ENCODE measurements around the gene FSD1. TPM values are rescaled to one million over a fixed set of nuclear protein-coding genes. Genes with fewer than 3 reads are reported as not detected.
A peak's percentile ranks its signal among the peaks of the same experiment; 100 is the strongest.

FSD1 gene
- total and polyA plus RNA-seq, 10 of the 15 experiments (the other 5 are each of a cell fraction or from before 2014, with no cell fraction given) = 0.15 to 5.1 (median 4.0) TPM; not detected in 1

DNA sequence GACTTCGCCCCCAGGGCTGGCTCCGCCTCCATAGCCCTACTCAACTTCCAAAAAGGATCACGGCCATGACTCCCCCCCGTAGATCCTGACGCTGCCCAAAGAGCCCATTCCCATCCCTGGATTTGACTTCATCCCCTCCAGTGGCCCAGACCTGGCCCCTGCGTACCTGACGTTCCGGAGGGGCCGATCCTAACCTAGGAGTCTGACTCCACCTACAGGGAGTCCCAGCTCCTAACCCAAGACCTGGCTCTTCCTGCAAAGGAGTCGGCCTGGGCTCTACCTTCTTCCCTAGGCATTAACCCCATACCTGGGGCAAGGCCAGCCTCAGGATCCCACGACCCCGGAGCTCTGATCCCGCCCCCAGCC is 23.5 kb downstream of the FSD1 start:
- in situ Hi-C loops (cut with MboI) (no loop called here), intact Hi-C loops (cut with micrococcal nuclease; ENCODE audit: unreplicated experiment) (no loop called here)
- Histone ChIP-seq H3K27me3 (replicated peaks in 1 of 2; ENCODE audit: control insufficient read depth in 2 of 2, insufficient read depth in 2 of 2, low read length in 1 of 2) (no peaks in the 10 kb centered on the region), H3K4me1 (ENCODE audit: control insufficient read depth, insufficient read depth, low read length) (peaks cover 8% of the 10 kb centered on the region; the same call in 1 of the 2 replicates), H3K4me2 (ENCODE audit: control insufficient read depth, insufficient read depth) (peak overlapping the region; percentile 75), H3K9ac (ENCODE audit: control insufficient read depth, insufficient read depth, low read length) (no peak overlapping the region), H4K20me1 (ENCODE audit: control insufficient read depth, insufficient read depth) (no peaks in the 10 kb centered on the region), H3K9me3 (replicated peaks; ENCODE audit: control insufficient read depth, insufficient read depth, low read length) (no peaks in the 10 kb centered on the region; the same call in 2 of the 3 replicates), H3K27ac (ENCODE audit: control insufficient read depth, insufficient read depth) (no peak overlapping the region), H3K36me3 (ENCODE audit: control insufficient read depth in 2 of 2, insufficient read depth in 2 of 2, low read length in 1 of 2) (no peaks in the 10 kb centered on the region), H3K79me2 (ENCODE audit: control insufficient read depth, insufficient read depth, low read length) (no peaks in the 10 kb centered on the region; the same call in 1 of the 2 replicates), H2AFZ (ENCODE audit: control insufficient read depth, low read depth, low read length) (peak overlapping the region; percentile 68), H3K4me3 (peak overlapping the region; percentile 12; the same call in 1 of the 2 replicates)
- FAIRE-seq (no peak), ATAC-seq (no peak), DNase-seq (ENCODE audit: low read depth, low spot score) (no peak)
- ChIA-PET POLR2A (interaction anchor here (1.0 kb wide), 2 partner anchors 15 to 74 kb away, joined by 3 to 17 read pairs; partner anchors contain the start of genes CHAF1A and MPND), CTCF (interaction anchor here (0.7 to 1.2 kb wide), 3 partner anchors 15 to 66 kb away, joined by 3 to 5 read pairs (median 5); partner anchors contain the start of gene MPND), RAD21 (ENCODE audit: unreplicated experiment) (interaction anchor here (0.8 to 1.0 kb wide), 4 partner anchors 11 to 95 kb away, joined by 3 to 12 read pairs (median 4); partner anchors contain the start of genes CHAF1A, MPND and STAP2), SMC1A (ENCODE audit: uncharacterized antibody, unreplicated experiment) (no interaction called here)
- 56% methylated on average over 12 of the region's 13 CpGs for WGBS (ENCODE audit: insufficient coverage, insufficient replicate concordance, low lambda C conversion rate, missing lambda C conversion rate)
- BruUV-seq (replicated peaks) = no TSS peak
- TF ChIP-seq SIN3A (IDR thresholded peaks at IDR 0.05; ENCODE audit: low read depth, low read length) (no peak), TCF7 (IDR thresholded peaks at IDR 0.05; ENCODE audit: borderline replicate concordance) (no peak), HDGF (IDR thresholded peaks at IDR 0.05) (no peak), KDM1A (IDR thresholded peaks at IDR 0.05; ENCODE audit: borderline replicate concordance) (no peak), MTA2 (IDR thresholded peaks at IDR 0.05; ENCODE audit: low read depth) (no peak), SIX5 (IDR thresholded peaks at IDR 0.05; ENCODE audit: low read depth, low read length, severe bottlenecking) (no peak), RELA (IDR thresholded peaks at IDR 0.05; ENCODE audit: borderline replicate concordance, partially characterized antibody) (no peak)
- TF ChIP-seq, protein P1, sequence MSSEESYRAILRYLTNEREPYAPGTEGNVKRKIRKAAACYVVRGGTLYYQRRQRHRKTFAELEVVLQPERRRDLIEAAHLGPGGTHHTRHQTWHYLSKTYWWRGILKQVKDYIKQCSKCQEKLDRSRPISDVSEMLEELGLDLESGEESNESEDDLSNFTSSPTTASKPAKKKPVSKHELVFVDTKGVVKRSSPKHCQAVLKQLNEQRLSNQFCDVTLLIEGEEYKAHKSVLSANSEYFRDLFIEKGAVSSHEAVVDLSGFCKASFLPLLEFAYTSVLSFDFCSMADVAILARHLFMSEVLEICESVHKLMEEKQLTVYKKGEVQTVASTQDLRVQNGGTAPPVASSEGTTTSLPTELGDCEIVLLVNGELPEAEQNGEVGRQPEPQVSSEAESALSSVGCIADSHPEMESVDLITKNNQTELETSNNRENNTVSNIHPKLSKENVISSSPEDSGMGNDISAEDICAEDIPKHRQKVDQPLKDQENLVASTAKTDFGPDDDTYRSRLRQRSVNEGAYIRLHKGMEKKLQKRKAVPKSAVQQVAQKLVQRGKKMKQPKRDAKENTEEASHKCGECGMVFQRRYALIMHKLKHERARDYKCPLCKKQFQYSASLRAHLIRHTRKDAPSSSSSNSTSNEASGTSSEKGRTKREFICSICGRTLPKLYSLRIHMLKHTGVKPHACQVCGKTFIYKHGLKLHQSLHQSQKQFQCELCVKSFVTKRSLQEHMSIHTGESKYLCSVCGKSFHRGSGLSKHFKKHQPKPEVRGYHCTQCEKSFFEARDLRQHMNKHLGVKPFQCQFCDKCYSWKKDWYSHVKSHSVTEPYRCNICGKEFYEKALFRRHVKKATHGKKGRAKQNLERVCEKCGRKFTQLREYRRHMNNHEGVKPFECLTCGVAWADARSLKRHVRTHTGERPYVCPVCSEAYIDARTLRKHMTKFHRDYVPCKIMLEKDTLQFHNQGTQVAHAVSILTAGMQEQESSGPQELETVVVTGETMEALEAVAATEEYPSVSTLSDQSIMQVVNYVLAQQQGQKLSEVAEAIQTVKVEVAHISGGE (CRISPR knock-in tag; IDR thresholded peaks at IDR 0.05) = no peak
- TF ChIP-seq, protein P2, sequence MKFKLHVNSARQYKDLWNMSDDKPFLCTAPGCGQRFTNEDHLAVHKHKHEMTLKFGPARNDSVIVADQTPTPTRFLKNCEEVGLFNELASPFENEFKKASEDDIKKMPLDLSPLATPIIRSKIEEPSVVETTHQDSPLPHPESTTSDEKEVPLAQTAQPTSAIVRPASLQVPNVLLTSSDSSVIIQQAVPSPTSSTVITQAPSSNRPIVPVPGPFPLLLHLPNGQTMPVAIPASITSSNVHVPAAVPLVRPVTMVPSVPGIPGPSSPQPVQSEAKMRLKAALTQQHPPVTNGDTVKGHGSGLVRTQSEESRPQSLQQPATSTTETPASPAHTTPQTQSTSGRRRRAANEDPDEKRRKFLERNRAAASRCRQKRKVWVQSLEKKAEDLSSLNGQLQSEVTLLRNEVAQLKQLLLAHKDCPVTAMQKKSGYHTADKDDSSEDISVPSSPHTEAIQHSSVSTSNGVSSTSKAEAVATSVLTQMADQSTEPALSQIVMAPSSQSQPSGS (IDR thresholded peaks at IDR 0.05; ENCODE audit: low read length) = no peak
- TF ChIP-seq, protein P3, sequence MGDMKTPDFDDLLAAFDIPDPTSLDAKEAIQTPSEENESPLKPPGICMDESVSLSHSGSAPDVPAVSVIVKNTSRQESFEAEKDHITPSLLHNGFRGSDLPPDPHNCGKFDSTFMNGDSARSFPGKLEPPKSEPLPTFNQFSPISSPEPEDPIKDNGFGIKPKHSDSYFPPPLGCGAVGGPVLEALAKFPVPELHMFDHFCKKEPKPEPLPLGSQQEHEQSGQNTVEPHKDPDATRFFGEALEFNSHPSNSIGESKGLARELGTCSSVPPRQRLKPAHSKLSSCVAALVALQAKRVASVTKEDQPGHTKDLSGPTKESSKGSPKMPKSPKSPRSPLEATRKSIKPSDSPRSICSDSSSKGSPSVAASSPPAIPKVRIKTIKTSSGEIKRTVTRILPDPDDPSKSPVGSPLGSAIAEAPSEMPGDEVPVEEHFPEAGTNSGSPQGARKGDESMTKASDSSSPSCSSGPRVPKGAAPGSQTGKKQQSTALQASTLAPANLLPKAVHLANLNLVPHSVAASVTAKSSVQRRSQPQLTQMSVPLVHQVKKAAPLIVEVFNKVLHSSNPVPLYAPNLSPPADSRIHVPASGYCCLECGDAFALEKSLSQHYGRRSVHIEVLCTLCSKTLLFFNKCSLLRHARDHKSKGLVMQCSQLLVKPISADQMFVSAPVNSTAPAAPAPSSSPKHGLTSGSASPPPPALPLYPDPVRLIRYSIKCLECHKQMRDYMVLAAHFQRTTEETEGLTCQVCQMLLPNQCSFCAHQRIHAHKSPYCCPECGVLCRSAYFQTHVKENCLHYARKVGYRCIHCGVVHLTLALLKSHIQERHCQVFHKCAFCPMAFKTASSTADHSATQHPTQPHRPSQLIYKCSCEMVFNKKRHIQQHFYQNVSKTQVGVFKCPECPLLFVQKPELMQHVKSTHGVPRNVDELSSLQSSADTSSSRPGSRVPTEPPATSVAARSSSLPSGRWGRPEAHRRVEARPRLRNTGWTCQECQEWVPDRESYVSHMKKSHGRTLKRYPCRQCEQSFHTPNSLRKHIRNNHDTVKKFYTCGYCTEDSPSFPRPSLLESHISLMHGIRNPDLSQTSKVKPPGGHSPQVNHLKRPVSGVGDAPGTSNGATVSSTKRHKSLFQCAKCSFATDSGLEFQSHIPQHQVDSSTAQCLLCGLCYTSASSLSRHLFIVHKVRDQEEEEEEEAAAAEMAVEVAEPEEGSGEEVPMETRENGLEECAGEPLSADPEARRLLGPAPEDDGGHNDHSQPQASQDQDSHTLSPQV (IDR thresholded peaks at IDR 0.05) = no peak
